Measurements from ENCODE around the gene BRD7.

- TF ChIP-seq CTCF (IDR thresholded peaks at IDR 0.05): no peak
- no peak for TF ChIP-seq POLR2A (IDR thresholded peaks at IDR 0.05)
These were observed 73.2 kb downstream of the BRD7 start for GRCh38 chr16:50295541-50296132.
